ENCODE data around the gene TUBA4A.
A peak's percentile ranks its signal among the peaks of the same experiment; 100 is the strongest.

TUBA4A gene

DNA sequence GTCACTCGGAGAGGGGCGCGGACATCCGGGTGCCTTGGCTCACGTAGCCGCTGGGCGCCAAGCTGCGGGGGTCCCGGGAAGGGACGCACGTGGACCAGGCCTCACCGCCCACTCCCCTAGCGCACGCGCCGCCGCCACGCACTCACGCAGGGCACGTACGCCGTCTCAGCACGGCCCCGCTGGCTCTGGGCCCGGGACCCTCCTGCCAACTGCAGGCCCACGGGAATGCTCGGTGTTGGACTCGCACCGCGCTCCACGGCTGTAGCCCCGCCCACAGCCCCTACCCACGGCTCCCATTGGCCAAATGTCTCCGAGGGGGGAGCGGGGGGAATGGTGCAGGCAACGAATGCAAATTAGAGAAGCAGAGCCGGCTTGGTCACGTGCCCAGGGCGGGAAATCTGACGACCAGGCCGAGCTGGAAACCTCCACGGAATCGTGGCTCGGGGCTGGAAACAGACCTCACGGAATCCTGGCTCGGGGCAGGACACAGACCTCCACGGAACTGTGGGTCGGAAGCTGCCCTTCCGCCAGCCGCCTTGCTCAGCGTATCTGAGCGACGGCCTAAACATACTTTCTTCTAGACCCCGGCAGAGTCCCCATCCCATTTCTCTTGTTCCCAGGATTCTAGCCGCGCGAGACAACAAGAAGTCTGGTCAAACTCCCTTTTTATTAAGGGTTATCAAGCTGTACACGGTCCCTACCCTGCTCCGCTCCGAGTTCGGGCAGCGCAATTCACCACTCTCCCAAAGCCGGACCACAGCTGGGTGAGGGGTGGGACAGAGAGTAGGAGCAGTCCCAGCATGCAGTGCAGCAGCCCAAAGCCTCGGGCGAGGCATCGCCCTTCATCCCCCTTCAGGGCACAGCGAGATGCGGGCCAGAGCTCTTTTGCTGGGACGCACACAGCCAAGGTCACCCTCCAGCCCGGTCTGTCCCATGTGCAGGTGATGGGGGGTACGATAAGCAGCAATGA is 34.7 kb downstream of the TUBA4A start, which contains the start of gene ABCB6:
ABCB6 (minus strand) TSS at position 227 of the 970 bp plus-strand sequence. CDS start 285 bp downstream, outside the sequence.
- in situ Hi-C loops (cut with HindIII; ENCODE audit: low sequenced_read_pairs) = no loop called here

DNA sequence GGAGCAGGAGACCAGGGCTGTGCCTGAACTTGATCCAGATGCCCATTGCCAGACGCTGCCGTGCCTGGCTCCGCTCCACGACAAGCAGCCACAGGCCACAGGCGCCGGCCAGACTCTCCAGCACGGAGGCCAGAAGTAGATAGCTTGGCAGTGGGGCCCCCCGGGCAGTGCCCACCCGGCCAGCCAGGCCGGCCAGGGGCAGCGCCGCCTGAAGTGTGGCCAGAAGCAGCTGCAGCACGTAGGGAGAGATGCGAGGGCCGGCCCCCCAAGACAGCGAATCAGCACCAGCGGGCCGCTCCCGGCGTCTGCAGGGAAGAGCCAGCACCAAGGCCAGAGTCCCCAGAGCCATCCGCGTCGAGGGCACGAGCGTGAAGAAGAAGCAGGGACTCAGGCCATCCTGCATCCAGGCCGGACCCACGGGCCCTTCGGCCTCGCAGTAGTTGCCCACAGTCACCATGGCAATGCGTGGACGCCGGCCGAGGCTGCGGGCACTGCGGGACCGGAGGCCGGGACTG is 35.4 kb downstream of the TUBA4A start:
- DNase-seq (ENCODE audit: low read depth) = no peak
- TF ChIP-seq, protein P1, sequence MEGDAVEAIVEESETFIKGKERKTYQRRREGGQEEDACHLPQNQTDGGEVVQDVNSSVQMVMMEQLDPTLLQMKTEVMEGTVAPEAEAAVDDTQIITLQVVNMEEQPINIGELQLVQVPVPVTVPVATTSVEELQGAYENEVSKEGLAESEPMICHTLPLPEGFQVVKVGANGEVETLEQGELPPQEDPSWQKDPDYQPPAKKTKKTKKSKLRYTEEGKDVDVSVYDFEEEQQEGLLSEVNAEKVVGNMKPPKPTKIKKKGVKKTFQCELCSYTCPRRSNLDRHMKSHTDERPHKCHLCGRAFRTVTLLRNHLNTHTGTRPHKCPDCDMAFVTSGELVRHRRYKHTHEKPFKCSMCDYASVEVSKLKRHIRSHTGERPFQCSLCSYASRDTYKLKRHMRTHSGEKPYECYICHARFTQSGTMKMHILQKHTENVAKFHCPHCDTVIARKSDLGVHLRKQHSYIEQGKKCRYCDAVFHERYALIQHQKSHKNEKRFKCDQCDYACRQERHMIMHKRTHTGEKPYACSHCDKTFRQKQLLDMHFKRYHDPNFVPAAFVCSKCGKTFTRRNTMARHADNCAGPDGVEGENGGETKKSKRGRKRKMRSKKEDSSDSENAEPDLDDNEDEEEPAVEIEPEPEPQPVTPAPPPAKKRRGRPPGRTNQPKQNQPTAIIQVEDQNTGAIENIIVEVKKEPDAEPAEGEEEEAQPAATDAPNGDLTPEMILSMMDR (IDR thresholded peaks at IDR 0.05; ENCODE audit: low read depth, low read length, missing control alignments) = no peak
- H3K4me3 ChIP-seq (ENCODE audit: low read depth, low read length) = peak overlapping the region; percentile 49
- in situ Hi-C loops (cut with HindIII; ENCODE audit: low sequenced_read_pairs) = no loop called here

More for the DNA sequence above, 34.7 kb downstream of the TUBA4A start, which contains the start of gene ABCB6:
- TF ChIP-seq, protein P1 (IDR thresholded peaks at IDR 0.05; ENCODE audit: low read depth, low read length, missing control alignments) = no peak
- DNase-seq (ENCODE audit: low read depth) = peak; percentile 84
- peak within 1 kb of the TSS; percentile 49 for H3K4me3 ChIP-seq (ENCODE audit: low read depth, low read length)

DNA sequence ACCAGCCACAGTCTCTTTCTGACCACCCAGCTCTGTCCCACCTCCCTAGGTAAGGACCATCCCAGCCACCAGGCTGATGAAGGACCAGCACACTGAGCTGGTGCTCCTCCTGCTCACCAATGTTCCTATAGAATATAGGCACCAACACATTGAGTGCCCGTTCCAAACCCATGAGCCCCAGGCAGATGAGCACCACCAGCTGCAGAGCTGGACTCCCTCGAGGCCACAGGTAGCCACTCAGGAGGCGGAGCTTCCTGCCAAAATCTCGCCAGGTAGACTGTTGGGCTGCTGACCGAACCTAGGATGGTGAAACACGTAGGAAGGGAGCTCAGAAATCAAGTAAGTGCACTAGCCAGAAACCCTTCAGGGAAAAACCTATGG is 37.2 kb downstream of the TUBA4A start:
- DNase-seq (ENCODE audit: low read depth) = no peak
- TF ChIP-seq, protein P1 (IDR thresholded peaks at IDR 0.05; ENCODE audit: low read depth, low read length, missing control alignments) = no peak
- in situ Hi-C loops (cut with HindIII; ENCODE audit: low sequenced_read_pairs) = no loop called here
- H3K4me3 ChIP-seq (ENCODE audit: low read depth, low read length) = no peak overlapping the region

GRCh38 chr2:219215871-219216534 is 37.7 kb downstream of the TUBA4A start:
- H3K4me3 ChIP-seq (ENCODE audit: low read depth, low read length) = no peak overlapping the region
- DNase-seq (ENCODE audit: low read depth) = no peak
- TF ChIP-seq, protein P1 (IDR thresholded peaks at IDR 0.05; ENCODE audit: low read depth, low read length, missing control alignments) = no peak
- in situ Hi-C loops (cut with HindIII; ENCODE audit: low sequenced_read_pairs) = no loop called here

GRCh38 chr2:219214786-219215185 is 38.9 kb downstream of the TUBA4A start:
- in situ Hi-C loops (cut with HindIII; ENCODE audit: low sequenced_read_pairs) = no loop called here
- H3K4me3 ChIP-seq (ENCODE audit: low read depth, low read length) = no peak overlapping the region
- DNase-seq (ENCODE audit: low read depth) = no peak
- TF ChIP-seq, protein P1 (IDR thresholded peaks at IDR 0.05; ENCODE audit: low read depth, low read length, missing control alignments) = no peak

GRCh38 chr2:219214141-219214540 is 39.6 kb downstream of the TUBA4A start:
- TF ChIP-seq, protein P1 (IDR thresholded peaks at IDR 0.05; ENCODE audit: low read depth, low read length, missing control alignments) = no peak
- in situ Hi-C loops (cut with HindIII; ENCODE audit: low sequenced_read_pairs) = no loop called here
- no peak overlapping the region for H3K4me3 ChIP-seq (ENCODE audit: low read depth, low read length)
- no peak for DNase-seq (ENCODE audit: low read depth)

All from astrocyte of the cerebellum (primary cell).